OCI-LY1 (cell line): ENCODE measurements around the gene GABBR2.

Experiments
- H2AFZ ChIP-seq: fragments of 200-600 bp; sonication (generic), shearing (Covaris generic); 2 replicates; pipeline ENCODE4 v1.6.0; 2014; ENCODE audit warnings: antibody characterized with exemption, mild to moderate bottlenecking, low read length
- H3F3A ChIP-seq: fragments of 200-600 bp; sonication (generic), shearing (Covaris generic); 2 replicates; pipeline ENCODE4 v1.6.0; 2014; ENCODE audit warnings: mild to moderate bottlenecking, antibody characterized with exemption, low read length, moderate library complexity; ENCODE audit not compliant: insufficient read depth
- H3K27ac ChIP-seq: fragments of 200-600 bp; sonication (generic); 2 replicates; pipeline ENCODE4 v1.5.1; 2014; ENCODE audit warnings: low read length, mixed run types, mild to moderate bottlenecking, low read depth; ENCODE audit not compliant: poor library complexity, severe bottlenecking
- H3K27me3 ChIP-seq: fragments of 200-600 bp; sonication (generic); 2 replicates; pipeline ENCODE4 v1.6.0; 2014; ENCODE audit warnings: antibody characterized with exemption, mild to moderate bottlenecking, low read length, moderate library complexity; ENCODE audit not compliant: insufficient read depth
- H3K36me3 ChIP-seq: fragments of 200-600 bp; sonication (generic); 2 replicates; pipeline ENCODE4 v1.6.1; 2014; ENCODE audit warnings: mild to moderate bottlenecking, antibody characterized with exemption, low read length, moderate library complexity, mixed read lengths; ENCODE audit not compliant: insufficient read depth
- H3K4me1 ChIP-seq: fragments of 200-600 bp; sonication (generic); 2 replicates; pipeline ENCODE4 v1.5.1; 2014; ENCODE audit warnings: mild to moderate bottlenecking, low read length, moderate library complexity; ENCODE audit not compliant: insufficient read depth, severe bottlenecking
- H3K4me2 ChIP-seq: fragments of 200-600 bp; sonication (generic), shearing (Covaris generic); 2 replicates; pipeline ENCODE4 v1.6.1; 2014; ENCODE audit warnings: low read length
- H3K4me3 ChIP-seq: fragments of 200-600 bp; sonication (generic); 2 replicates; pipeline ENCODE4 v1.5.1; 2014; ENCODE audit warnings: low read length, low read depth, mild to moderate bottlenecking, mixed read lengths; ENCODE audit not compliant: poor library complexity, severe bottlenecking
- H3K79me2 ChIP-seq: fragments of 200-600 bp; shearing (Covaris generic); 2 replicates; pipeline ENCODE4 v1.6.1; 2016; ENCODE audit warnings: mixed run types, low read length, mixed read lengths; ENCODE audit not compliant: insufficient read depth
- H3K9ac ChIP-seq: fragments of 200-600 bp; sonication (generic), shearing (Covaris generic); 2 replicates; pipeline ENCODE4 v1.6.1; 2014; ENCODE audit warnings: mild to moderate bottlenecking, low read length, mixed read lengths
- H3K9me2 ChIP-seq: fragments of 200-600 bp; sonication (generic), shearing (Covaris generic); 2 replicates; pipeline ENCODE4 v1.6.1; 2014; ENCODE audit warnings: low read depth, mild to moderate bottlenecking, low read length, mixed read lengths
- H3K9me3 ChIP-seq: fragments of 200-600 bp; shearing (Covaris generic); 2 replicates; pipeline ENCODE4 v1.6.1; 2014; ENCODE audit warnings: low read length, mixed read lengths
- H4K20me1 ChIP-seq: fragments of 200-600 bp; sonication (generic), shearing (Covaris generic); 2 replicates; pipeline ENCODE4 v1.6.0; 2016; ENCODE audit warnings: mild to moderate bottlenecking, low read length; ENCODE audit not compliant: insufficient read depth
- EZH2 ChIP-seq: fragments of 200-600 bp; sonication (generic), shearing (Covaris generic); IDR thresholded peaks from 2 replicates; pipeline ENCODE4 v1.8.0; 2017; ENCODE audit warnings: borderline replicate concordance, mixed run types, mild to moderate bottlenecking, antibody characterized with exemption, low read length, moderate library complexity, mixed read lengths
- TF ChIP-seq, protein P1 (sequence below): fragments of 200-600 bp; sonication (generic), shearing (Covaris generic); IDR thresholded peaks from 2 replicates; pipeline ENCODE4 v1.5.1; 2017; ENCODE audit warnings: mild to moderate bottlenecking, antibody characterized with exemption, low read length, moderate library complexity, mixed read lengths

Gene GABBR2

DNA sequence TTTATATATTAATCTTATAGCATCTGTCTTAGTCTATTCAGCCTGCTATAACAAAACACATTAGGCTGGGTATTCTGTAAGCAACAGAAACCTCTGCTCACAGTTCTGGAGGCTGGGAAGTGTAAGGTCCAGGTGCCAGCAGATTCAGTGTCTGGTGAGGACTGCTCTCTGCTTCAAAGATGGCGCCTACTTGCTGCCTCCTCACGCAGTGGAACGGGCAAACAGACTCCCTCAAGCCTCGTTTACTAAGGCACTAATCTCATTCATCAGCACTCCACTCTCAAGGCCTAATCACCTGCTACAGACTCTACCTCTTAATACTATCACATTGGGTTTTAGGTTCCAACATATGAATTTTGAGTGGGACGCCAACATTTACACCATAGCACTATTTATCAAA lies 448.1 kb downstream of the GABBR2 start:
- Histone ChIP-seq H3K4me1 (peaks cover 8% of the 10 kb centered on the region), H3K36me3 (no peaks in the 10 kb centered on the region), H3K4me2 (no peak overlapping the region), H3K9me2 (no peaks in the 10 kb centered on the region), H4K20me1 (no peaks in the 10 kb centered on the region), H3K27me3 (no peaks in the 10 kb centered on the region), H3K4me3 (no peak overlapping the region), H3K79me2 (no peaks in the 10 kb centered on the region), H2AFZ (no peak overlapping the region), H3K9ac (no peak overlapping the region), H3F3A (no peaks in the 10 kb centered on the region), H3K27ac (no peak overlapping the region), H3K9me3 (no peaks in the 10 kb centered on the region)
- TF ChIP-seq, protein P1, sequence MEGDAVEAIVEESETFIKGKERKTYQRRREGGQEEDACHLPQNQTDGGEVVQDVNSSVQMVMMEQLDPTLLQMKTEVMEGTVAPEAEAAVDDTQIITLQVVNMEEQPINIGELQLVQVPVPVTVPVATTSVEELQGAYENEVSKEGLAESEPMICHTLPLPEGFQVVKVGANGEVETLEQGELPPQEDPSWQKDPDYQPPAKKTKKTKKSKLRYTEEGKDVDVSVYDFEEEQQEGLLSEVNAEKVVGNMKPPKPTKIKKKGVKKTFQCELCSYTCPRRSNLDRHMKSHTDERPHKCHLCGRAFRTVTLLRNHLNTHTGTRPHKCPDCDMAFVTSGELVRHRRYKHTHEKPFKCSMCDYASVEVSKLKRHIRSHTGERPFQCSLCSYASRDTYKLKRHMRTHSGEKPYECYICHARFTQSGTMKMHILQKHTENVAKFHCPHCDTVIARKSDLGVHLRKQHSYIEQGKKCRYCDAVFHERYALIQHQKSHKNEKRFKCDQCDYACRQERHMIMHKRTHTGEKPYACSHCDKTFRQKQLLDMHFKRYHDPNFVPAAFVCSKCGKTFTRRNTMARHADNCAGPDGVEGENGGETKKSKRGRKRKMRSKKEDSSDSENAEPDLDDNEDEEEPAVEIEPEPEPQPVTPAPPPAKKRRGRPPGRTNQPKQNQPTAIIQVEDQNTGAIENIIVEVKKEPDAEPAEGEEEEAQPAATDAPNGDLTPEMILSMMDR, result no peak
- no peak for TF ChIP-seq EZH2

DNA sequence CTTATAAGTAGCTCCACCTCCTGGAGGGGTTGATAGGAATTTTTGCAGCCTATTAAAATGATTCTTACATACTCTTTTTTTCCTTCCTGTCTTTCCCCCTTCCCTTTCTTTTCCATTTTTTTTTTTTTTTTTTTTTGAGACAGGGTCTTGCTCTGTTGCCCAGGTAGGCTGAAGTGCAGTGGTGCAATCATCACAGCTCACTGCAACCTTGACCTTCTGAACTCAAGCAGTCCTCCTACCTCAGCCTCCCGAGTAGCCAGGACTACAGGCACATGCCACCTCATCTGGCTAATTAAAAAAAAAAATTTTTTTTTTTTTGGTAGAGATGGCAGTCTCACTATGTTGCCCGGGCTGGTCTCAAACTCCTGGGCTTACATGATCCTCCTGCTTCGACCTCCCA lies 448.9 kb downstream of the GABBR2 start:
- Histone ChIP-seq H4K20me1 (no peaks in the 10 kb centered on the region), H3K79me2 (no peaks in the 10 kb centered on the region), H3K9me2 (no peaks in the 10 kb centered on the region), H3K36me3 (no peaks in the 10 kb centered on the region), H2AFZ (no peak overlapping the region), H3F3A (no peaks in the 10 kb centered on the region), H3K9me3 (no peaks in the 10 kb centered on the region), H3K27me3 (no peaks in the 10 kb centered on the region), H3K4me2 (no peak overlapping the region), H3K4me1 (peaks cover 13% of the 10 kb centered on the region), H3K9ac (no peak overlapping the region), H3K4me3 (no peak overlapping the region), H3K27ac (no peak overlapping the region)
- TF ChIP-seq EZH2, result no peak
- TF ChIP-seq, protein P1, result no peak

DNA sequence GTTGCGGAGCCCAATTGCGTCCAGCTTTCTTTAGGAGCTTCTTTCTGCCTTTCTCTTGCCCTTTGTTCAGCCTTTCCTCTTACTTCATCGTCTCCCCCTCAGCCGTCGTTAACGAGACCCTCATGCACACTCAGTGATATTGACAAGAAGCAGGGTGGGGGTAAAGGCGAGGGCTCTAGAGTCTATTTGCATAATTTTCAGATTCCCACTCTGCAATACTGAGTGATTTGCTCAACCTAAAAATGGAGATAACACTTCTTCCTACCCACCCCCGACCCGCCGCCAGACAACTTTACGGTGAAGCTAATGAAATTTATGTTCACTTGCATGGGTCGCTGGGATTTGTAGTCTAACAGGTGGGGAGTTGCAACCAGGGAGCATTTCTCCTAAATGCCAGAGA lies 452.0 kb downstream of the GABBR2 start:
- Histone ChIP-seq H3K9me2 (no peaks in the 10 kb centered on the region), H3K4me1 (peaks cover 25% of the 10 kb centered on the region)

More for the DNA sequence above, 452.0 kb downstream of the GABBR2 start:
- Histone ChIP-seq H3K4me2 (peak overlapping the region; percentile 99), H3K9ac (peak overlapping the region; percentile 82), H2AFZ (peak overlapping the region; percentile 90; the same call in 1 of the 2 replicates), H3K27me3 (no peaks in the 10 kb centered on the region), H3K36me3 (no peaks in the 10 kb centered on the region), H3K9me3 (no peaks in the 10 kb centered on the region), H3K27ac (peak overlapping the region; percentile 92), H3K4me3 (peak overlapping the region; percentile 74), H3F3A (no peaks in the 10 kb centered on the region), H4K20me1 (no peaks in the 10 kb centered on the region), H3K79me2 (no peaks in the 10 kb centered on the region)
- TF ChIP-seq, protein P1, result no peak
- no peak for TF ChIP-seq EZH2
